Measurements from ENCODE around the gene CASTOR1.

The CASTOR1 gene

DNA sequence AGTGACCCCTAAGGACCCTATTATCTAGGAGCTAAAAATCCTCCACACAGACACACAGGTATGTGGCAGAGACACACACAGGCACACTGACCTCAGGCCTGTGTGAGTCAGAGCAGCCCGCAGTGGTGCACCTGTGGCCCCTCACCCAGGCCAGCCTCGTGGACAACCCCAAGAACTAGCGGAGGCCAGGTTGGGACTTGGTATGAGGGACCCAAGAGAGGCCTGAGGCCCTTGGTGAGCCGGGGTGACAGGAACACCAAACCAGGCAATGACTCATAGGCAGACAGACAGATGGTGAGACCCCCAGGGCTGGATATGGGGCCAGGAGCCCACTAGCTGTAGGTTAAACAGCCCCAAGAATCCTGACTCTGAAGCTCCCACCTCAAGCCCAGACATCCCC lies 6.0 kb downstream of the CASTOR1 start:
- Histone ChIP-seq H3K79me2 (ENCODE audit: insufficient read depth, low read length) (peaks cover 3% of the 10 kb centered on the region; the same call in 1 of the 2 replicates), H4K20me1 (ENCODE audit: insufficient read depth, low read length, poor library complexity, severe bottlenecking) (no peaks in the 10 kb centered on the region), H3K4me1 (ENCODE audit: insufficient read depth, low read length, poor library complexity, severe bottlenecking) (peaks cover 23% of the 10 kb centered on the region), H3K9me3 (ENCODE audit: insufficient read depth, low read depth, low read length) (no peaks in the 10 kb centered on the region), H3K4me3 (ENCODE audit: low read length, poor library complexity, severe bottlenecking) (peak overlapping the region; percentile 35), H3K27me3 (ENCODE audit: insufficient read depth, low read length, poor library complexity, severe bottlenecking) (no peaks in the 10 kb centered on the region), H3K4me2 (ENCODE audit: low read depth, low read length, poor library complexity, severe bottlenecking) (peak overlapping the region; percentile 55), H3F3A (ENCODE audit: low read depth) (no peaks in the 10 kb centered on the region), H3K9me2 (replicated peaks; ENCODE audit: low read depth, low read length) (no peaks in the 10 kb centered on the region), H2AFZ (ENCODE audit: low read length) (no peak overlapping the region), H3K36me3 (ENCODE audit: insufficient read depth, low read length) (no peaks in the 10 kb centered on the region), H3K9ac (ENCODE audit: low read depth, low read length, poor library complexity, severe bottlenecking) (peak overlapping the region; percentile 74)
- no peak for TF ChIP-seq EZH2phosphoT487 (IDR thresholded peaks at IDR 0.05; ENCODE audit: borderline replicate concordance)
- TF ChIP-seq, protein P1, sequence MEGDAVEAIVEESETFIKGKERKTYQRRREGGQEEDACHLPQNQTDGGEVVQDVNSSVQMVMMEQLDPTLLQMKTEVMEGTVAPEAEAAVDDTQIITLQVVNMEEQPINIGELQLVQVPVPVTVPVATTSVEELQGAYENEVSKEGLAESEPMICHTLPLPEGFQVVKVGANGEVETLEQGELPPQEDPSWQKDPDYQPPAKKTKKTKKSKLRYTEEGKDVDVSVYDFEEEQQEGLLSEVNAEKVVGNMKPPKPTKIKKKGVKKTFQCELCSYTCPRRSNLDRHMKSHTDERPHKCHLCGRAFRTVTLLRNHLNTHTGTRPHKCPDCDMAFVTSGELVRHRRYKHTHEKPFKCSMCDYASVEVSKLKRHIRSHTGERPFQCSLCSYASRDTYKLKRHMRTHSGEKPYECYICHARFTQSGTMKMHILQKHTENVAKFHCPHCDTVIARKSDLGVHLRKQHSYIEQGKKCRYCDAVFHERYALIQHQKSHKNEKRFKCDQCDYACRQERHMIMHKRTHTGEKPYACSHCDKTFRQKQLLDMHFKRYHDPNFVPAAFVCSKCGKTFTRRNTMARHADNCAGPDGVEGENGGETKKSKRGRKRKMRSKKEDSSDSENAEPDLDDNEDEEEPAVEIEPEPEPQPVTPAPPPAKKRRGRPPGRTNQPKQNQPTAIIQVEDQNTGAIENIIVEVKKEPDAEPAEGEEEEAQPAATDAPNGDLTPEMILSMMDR (conservative IDR thresholded peaks at IDR 0.05; ENCODE audit: low read length): no peak

DNA sequence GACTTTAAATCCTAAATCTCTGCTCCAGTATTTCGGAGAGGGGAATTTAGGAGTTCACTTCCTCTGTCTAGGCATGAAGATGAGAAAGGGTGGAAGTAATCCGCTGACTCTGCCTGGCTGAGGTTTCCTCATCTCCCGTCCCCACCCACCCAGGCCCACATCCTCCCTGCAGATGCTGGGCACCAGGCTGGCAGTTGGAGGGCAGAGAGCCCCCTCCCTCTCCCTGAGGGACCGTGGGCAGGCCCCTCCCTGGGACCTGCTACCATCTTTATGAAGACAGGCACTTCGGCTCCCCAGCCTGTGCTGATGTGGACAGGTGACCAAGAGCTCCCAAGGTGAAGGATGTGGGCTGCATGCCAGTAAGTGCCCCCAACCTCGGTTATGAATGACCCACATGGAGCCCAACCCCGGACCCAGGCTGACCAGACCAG lies 6.7 kb downstream of the CASTOR1 start:
- Histone ChIP-seq H3K4me2 (ENCODE audit: low read depth, low read length, poor library complexity, severe bottlenecking) (peak overlapping the region; percentile 55), H4K20me1 (ENCODE audit: insufficient read depth, low read length, poor library complexity, severe bottlenecking) (no peaks in the 10 kb centered on the region), H3K9ac (ENCODE audit: low read depth, low read length, poor library complexity, severe bottlenecking) (peak overlapping the region; percentile 74), H2AFZ (ENCODE audit: low read length) (no peak overlapping the region), H3K4me3 (ENCODE audit: low read length, poor library complexity, severe bottlenecking) (peak overlapping the region; percentile 35), H3K36me3 (ENCODE audit: insufficient read depth, low read length) (no peaks in the 10 kb centered on the region), H3K4me1 (ENCODE audit: insufficient read depth, low read length, poor library complexity, severe bottlenecking) (peaks cover 24% of the 10 kb centered on the region), H3K27me3 (ENCODE audit: insufficient read depth, low read length, poor library complexity, severe bottlenecking) (no peaks in the 10 kb centered on the region), H3K9me3 (ENCODE audit: insufficient read depth, low read depth, low read length) (no peaks in the 10 kb centered on the region), H3K79me2 (ENCODE audit: insufficient read depth, low read length) (no peaks in the 10 kb centered on the region), H3F3A (ENCODE audit: low read depth) (no peaks in the 10 kb centered on the region), H3K9me2 (replicated peaks; ENCODE audit: low read depth, low read length) (no peaks in the 10 kb centered on the region)
- TF ChIP-seq, protein P1 (conservative IDR thresholded peaks at IDR 0.05; ENCODE audit: low read length): no peak
- no peak for TF ChIP-seq EZH2phosphoT487 (IDR thresholded peaks at IDR 0.05; ENCODE audit: borderline replicate concordance)

DNA sequence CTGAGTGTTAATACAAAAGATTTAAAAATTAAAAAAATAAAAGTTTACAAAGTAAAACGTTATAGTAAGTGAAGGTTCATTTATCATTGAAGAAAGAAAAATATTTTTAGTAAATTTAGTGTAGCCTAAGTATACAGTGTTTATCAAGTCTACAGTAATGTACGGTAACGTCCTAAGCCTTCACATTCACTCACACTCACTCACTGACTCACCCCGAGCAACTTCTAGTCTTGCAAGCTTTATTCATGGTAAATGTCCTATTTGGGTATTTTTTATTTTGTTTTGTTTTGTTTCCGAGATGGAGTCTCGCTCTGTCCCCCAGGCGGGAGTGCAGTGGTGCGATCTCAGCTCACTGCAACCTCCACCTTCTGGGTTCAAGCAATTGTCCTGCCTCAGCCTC lies 8.8 kb downstream of the CASTOR1 start:
- Histone ChIP-seq H3K36me3 (ENCODE audit: insufficient read depth, low read length) (no peaks in the 10 kb centered on the region), H3K27me3 (ENCODE audit: insufficient read depth, low read length, poor library complexity, severe bottlenecking) (no peaks in the 10 kb centered on the region), H3K79me2 (ENCODE audit: insufficient read depth, low read length) (no peaks in the 10 kb centered on the region), H3K4me3 (ENCODE audit: low read length, poor library complexity, severe bottlenecking) (no peak overlapping the region), H3F3A (ENCODE audit: low read depth) (no peaks in the 10 kb centered on the region), H4K20me1 (ENCODE audit: insufficient read depth, low read length, poor library complexity, severe bottlenecking) (no peaks in the 10 kb centered on the region), H3K9me2 (replicated peaks; ENCODE audit: low read depth, low read length) (no peaks in the 10 kb centered on the region), H3K9ac (ENCODE audit: low read depth, low read length, poor library complexity, severe bottlenecking) (no peak overlapping the region), H2AFZ (ENCODE audit: low read length) (no peak overlapping the region), H3K4me1 (ENCODE audit: insufficient read depth, low read length, poor library complexity, severe bottlenecking) (peaks cover 33% of the 10 kb centered on the region), H3K4me2 (ENCODE audit: low read depth, low read length, poor library complexity, severe bottlenecking) (no peak overlapping the region), H3K9me3 (ENCODE audit: insufficient read depth, low read depth, low read length) (no peaks in the 10 kb centered on the region)
- no peak for TF ChIP-seq EZH2phosphoT487 (IDR thresholded peaks at IDR 0.05; ENCODE audit: borderline replicate concordance)
- TF ChIP-seq, protein P1 (conservative IDR thresholded peaks at IDR 0.05; ENCODE audit: low read length): no peak

Measured in Loucy (cell line).